HCT116 (cell line): ENCODE data around the gene UPF1. TPM values are rescaled to one million over a fixed set of nuclear protein-coding genes. Genes with fewer than 3 reads are reported as not detected.

Experiments
- ATAC-seq: fragments of 200-7000 bp; cut with Tn5 transposase; 2 replicates; pipeline ENCODE4 v1.9.1; 2020; ENCODE audit warnings: mild to moderate bottlenecking, moderate library complexity
- BruUV-seq: library from RNA; stranded (reverse); fragments of 400-500 nt; replicated peaks from 2 replicates; lab custom pipeline; 2021; lab: Mats Ljungman, UMichigan
- CTCF ChIA-PET: fragments of 300-600 bp; sonication (Branson Sonifier 250); formaldehyde crosslinking; loops from one replicate; lab custom pipeline; 2021; ENCODE audit warnings: antibody characterized with exemption; lab: Charles Lee
- POLR2A ChIA-PET: fragments of 300-600, 350-600 bp; sonication (Branson Sonifier 250); formaldehyde crosslinking; loops from one replicate; lab custom pipeline; 2021; ENCODE audit warnings: antibody characterized with exemption; lab: Charles Lee
- RAD21 ChIA-PET, 2 experiments: fragments of 300-600 bp; sonication (Branson Sonifier 250); formaldehyde crosslinking; loops; one replicate each; lab custom pipeline; 2023; ENCODE audit warnings: low total read pairs in 2 of 2; ENCODE audit not compliant: uncharacterized antibody in 2 of 2, unreplicated experiment in 2 of 2, low non-redundant PET in 1 of 2; lab: Charles Lee
- DNase-seq: peaks from one replicate; pipeline ENCODE4 v3.0.0-alpha.2; 2010; ENCODE audit warnings: low read depth, low spot score
- H2AFZ ChIP-seq: fragments of 200-600 bp; shearing (Covaris generic), sonication (generic); 2 replicates; pipeline ENCODE4 v1.6.1; 2017; ENCODE audit warnings: low read depth, mixed run types, mixed read lengths, antibody characterized with exemption, low read length; ENCODE audit not compliant: poor library complexity, severe bottlenecking
- H3K27ac ChIP-seq: 2 replicates; pipeline ENCODE4 v1.5.1; 2012; ENCODE audit warnings: low read depth, low read length
- H3K27me3 ChIP-seq: fragments of 200-600 bp; sonication (generic); 2 replicates; pipeline ENCODE4 v1.6.1; 2016; ENCODE audit warnings: mixed run types, low read length, mixed read lengths; ENCODE audit not compliant: insufficient read depth
- H3K36me3 ChIP-seq, 2 experiments: fragments of 200-500 bp in 1 of 2; fragments of 200-600 bp in 1 of 2; sonication (Bioruptor generic) in 1 of 2; sonication (generic) in 1 of 2; 2 replicates each; pipeline versions ENCODE4 v1.5.1 to v1.6.1; 2014 to 2016; ENCODE audit warnings: low read length in 2 of 2, inconsistent platforms in 1 of 2, mixed read lengths in 1 of 2, mixed run types in 1 of 2; ENCODE audit not compliant: insufficient read depth in 2 of 2, control insufficient read depth in 1 of 2
- H3K4me1 ChIP-seq, 2 experiments: fragments of 200-600 bp in 1 of 2; sonication (generic) in 1 of 2; 2 replicates each; pipeline versions ENCODE4 v1.5.1 to v1.6.1; 2012 to 2017; ENCODE audit warnings: low read length in 2 of 2, inconsistent platforms in 1 of 2, mild to moderate bottlenecking in 1 of 2, mixed read lengths in 1 of 2, mixed run types in 1 of 2, moderate library complexity in 1 of 2; ENCODE audit not compliant: insufficient read depth in 2 of 2, control insufficient read depth in 1 of 2
- H3K4me2 ChIP-seq: fragments of 200-600 bp; sonication (generic); 2 replicates; pipeline ENCODE4 v1.6.1; 2017; ENCODE audit warnings: mixed run types, low read length, mixed read lengths
- H3K4me3 ChIP-seq, 2 experiments: fragments of 200-600 bp in 1 of 2; sonication (generic) in 1 of 2; replicated peaks in 1 of 2; 2 replicates each; pipeline ENCODE4 v1.5.1; 2011 to 2016; ENCODE audit warnings: low read length in 2 of 2, control low read depth in 1 of 2, low read depth in 1 of 2, mild to moderate bottlenecking in 1 of 2, mixed read lengths in 1 of 2, mixed run types in 1 of 2
- H3K79me2 ChIP-seq: fragments of 200-600 bp; sonication (generic); 2 replicates; pipeline ENCODE4 v1.6.1; 2017; ENCODE audit warnings: mild to moderate bottlenecking, mixed run types, low read length, moderate library complexity, mixed read lengths; ENCODE audit not compliant: insufficient read depth
- H3K9ac ChIP-seq: fragments of 200-600 bp; sonication (generic); 2 replicates; pipeline ENCODE4 v1.6.1; 2016; ENCODE audit warnings: low read length, mixed read lengths
- H3K9me2 ChIP-seq: fragments of 200-600 bp; sonication (generic), shearing (Covaris generic); 2 replicates; pipeline ENCODE4 v1.6.1; 2017; ENCODE audit warnings: mixed run types, mild to moderate bottlenecking, moderate library complexity; ENCODE audit not compliant: insufficient read depth
- H3K9me3 ChIP-seq, 2 experiments: fragments of 200-500 bp in 1 of 2; fragments of 200-600 bp in 1 of 2; sonication (Bioruptor generic) in 1 of 2; sonication (generic) in 1 of 2; 2 replicates each; pipeline ENCODE4 v1.6.1; 2014 to 2017; ENCODE audit warnings: low read length in 2 of 2, mixed read lengths in 2 of 2, inconsistent platforms in 1 of 2, low read depth in 1 of 2, mild to moderate bottlenecking in 1 of 2, mixed run types in 1 of 2, moderate library complexity in 1 of 2; ENCODE audit not compliant: control insufficient read depth in 1 of 2, insufficient read depth in 1 of 2
- H4K20me1 ChIP-seq: fragments of 200-600 bp; sonication (generic), shearing (Covaris generic); 2 replicates; pipeline ENCODE4 v1.6.1; 2017; ENCODE audit warnings: mixed run types, mild to moderate bottlenecking, moderate library complexity; ENCODE audit not compliant: insufficient read depth
- ATF3 ChIP-seq: IDR thresholded peaks from 2 replicates; pipeline ENCODE4 v1.6.1; 2012
- CBX3 ChIP-seq: IDR thresholded peaks from 2 replicates; pipeline ENCODE4 v1.6.1; 2012; ENCODE audit warnings: low read depth
- CEBPB ChIP-seq: IDR thresholded peaks from 2 replicates; pipeline ENCODE4 v1.6.1; 2012; ENCODE audit warnings: low read depth
- CTCF ChIP-seq, 3 experiments: fragments of 200-600 bp in 1 of 3; sonication (generic) in 1 of 3; IDR thresholded peaks in 2 of 3; conservative IDR thresholded peaks in 1 of 3; 2 replicates each; pipeline ENCODE4 v1.5.1; 2012 to 2017; ENCODE audit warnings: low read depth in 2 of 3, low read length in 2 of 3, antibody characterized with exemption in 1 of 3, borderline replicate concordance in 1 of 3, control low read depth in 1 of 3, mild to moderate bottlenecking in 1 of 3, mixed read lengths in 1 of 3, mixed run types in 1 of 3, moderate library complexity in 1 of 3; ENCODE audit not compliant: insufficient read depth in 1 of 3
- ELF1 ChIP-seq: IDR thresholded peaks from 2 replicates; pipeline ENCODE4 v1.6.1; 2012; ENCODE audit warnings: low read depth, borderline replicate concordance
- EZH2 ChIP-seq: fragments of 200-600 bp; sonication (generic); IDR thresholded peaks from 2 replicates; pipeline ENCODE4 v1.6.1; 2017; ENCODE audit warnings: antibody characterized with exemption, mixed run types
- EZH2phosphoT487 ChIP-seq: fragments of 200-600 bp; IDR thresholded peaks from 2 replicates; pipeline ENCODE4 v1.6.1; 2018; ENCODE audit warnings: antibody characterized with exemption, borderline replicate concordance
- FOSL1 ChIP-seq: IDR thresholded peaks from 2 replicates; pipeline ENCODE4 v1.6.1; 2012; ENCODE audit warnings: low read depth
- MAX ChIP-seq: IDR thresholded peaks from 2 replicates; pipeline ENCODE4 v1.6.1; 2012
- POLR2AphosphoS5 ChIP-seq: IDR thresholded peaks from 2 replicates; pipeline ENCODE4 v1.6.1; 2011; ENCODE audit warnings: mild to moderate bottlenecking, low read depth, low read length, moderate library complexity
- RAD21 ChIP-seq: IDR thresholded peaks from 2 replicates; pipeline ENCODE4 v1.6.1; 2012; ENCODE audit warnings: low read depth, mild to moderate bottlenecking
- SIN3A ChIP-seq: IDR thresholded peaks from 2 replicates; pipeline ENCODE4 v1.6.1; 2012; ENCODE audit warnings: low read depth
- SP1 ChIP-seq: IDR thresholded peaks from 2 replicates; pipeline ENCODE4 v1.6.1; 2012; ENCODE audit warnings: low read depth
- TCF7L2 ChIP-seq: IDR thresholded peaks from 2 replicates; pipeline ENCODE4 v1.7.0; 2011; ENCODE audit warnings: borderline replicate concordance, inconsistent platforms; ENCODE audit not compliant: insufficient read depth, insufficient read length; ENCODE audit errors: extremely low read depth
- YY1 ChIP-seq: IDR thresholded peaks from 2 replicates; pipeline ENCODE4 v1.6.1; 2011; ENCODE audit warnings: low read length, low read depth, moderate library complexity, mild to moderate bottlenecking; ENCODE audit not compliant: insufficient replicate concordance; ENCODE audit errors: extremely low read depth
- ZFX ChIP-seq: fragments of 450-650 bp; IDR thresholded peaks from 2 replicates; pipeline ENCODE4 v1.6.1; 2017
- ZNF274 ChIP-seq: fragments of 200-500 bp; sonication (Bioruptor generic); IDR thresholded peaks from 2 replicates; pipeline ENCODE4 v1.6.1; 2014; ENCODE audit warnings: mild to moderate bottlenecking, low read depth, low read length, inconsistent platforms
- intact Hi-C: fragments of 100-400 bp; cut with micrococcal nuclease; formaldehyde crosslinking; loops from 2 replicates; pipeline ENCODE4 v1.10.0; 2022
- total RNA-seq: library from RNA; stranded (reverse); gene quantifications from one replicate; pipeline ENCODE4 v1.2.1, GENCODE V29; 2021; ENCODE audit not compliant: unreplicated experiment
- TF ChIP-seq, protein P1 (sequence below): IDR thresholded peaks from 2 replicates; pipeline ENCODE4 v1.6.1; 2012; ENCODE audit warnings: low read depth
- TF ChIP-seq, protein P2 (sequence below): IDR thresholded peaks from 2 replicates; pipeline ENCODE4 v1.6.1; 2011; ENCODE audit warnings: mild to moderate bottlenecking, low read length, moderate library complexity; ENCODE audit not compliant: insufficient replicate concordance; ENCODE audit errors: extremely low read depth

The UPF1 gene
- total RNA-seq, 1 experiment from 2014 or later: 78.5 TPM

DNA sequence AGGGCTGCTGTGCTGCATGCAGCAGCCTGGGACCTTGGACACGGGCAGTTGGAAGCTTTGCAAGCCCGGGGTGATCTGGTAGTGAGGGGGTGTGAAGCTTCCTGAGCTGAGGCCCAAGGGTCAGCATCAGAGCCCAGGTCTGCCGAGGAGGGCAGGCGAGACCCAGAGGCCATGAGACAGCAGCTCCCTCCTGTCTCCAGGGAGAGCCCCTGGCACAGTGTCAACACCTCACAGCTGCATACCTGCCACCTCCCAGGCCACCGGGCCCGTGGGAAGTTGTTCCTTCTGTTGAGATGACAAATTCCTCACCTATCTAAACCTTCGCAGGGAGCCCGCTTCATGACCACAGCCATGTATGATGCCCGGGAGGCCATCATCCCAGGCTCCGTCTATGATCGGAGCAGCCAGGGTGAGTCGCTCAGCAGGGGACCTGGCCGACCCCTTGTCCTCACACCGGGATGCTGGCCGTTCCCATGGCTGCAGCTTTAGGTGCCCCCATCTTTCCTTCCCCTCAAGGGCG is 32.1 kb downstream of the UPF1 start:
- H3K27me3 ChIP-seq: no peaks in the 10 kb centered on the region
- H2AFZ ChIP-seq: no peak overlapping the region
- ChIA-PET POLR2A (no interaction called here), RAD21 (no interaction called here), CTCF (no interaction called here)
- no peaks in the 10 kb centered on the region for H3K9me2 ChIP-seq
- ATAC-seq: no peak
- no peak overlapping the region for H3K9ac ChIP-seq
- H4K20me1 ChIP-seq: no peaks in the 10 kb centered on the region
- intact Hi-C loops: no loop called here
- H3K9me3 ChIP-seq: no peaks in the 10 kb centered on the region
- no peak overlapping the region for H3K4me2 ChIP-seq
- peaks cover 47 to 78% of the 10 kb centered on the region in 2 experiments for H3K36me3 ChIP-seq
- no TSS peak for BruUV-seq
- no peak overlapping the region for H3K27ac ChIP-seq
- peaks cover 0 to 2% of the 10 kb centered on the region in 2 experiments; a peak in 1 of 4 replicates for H3K4me1 ChIP-seq
- no peak for DNase-seq
- TF ChIP-seq MAX: no peak
- TF ChIP-seq TCF7L2: no peak
- TF ChIP-seq SP1: no peak
- TF ChIP-seq CTCF (IDR thresholded peaks at IDR 0.05 in 2 of 3, conservative IDR thresholded peaks at IDR 0.05 in 1 of 3; ENCODE audit: borderline replicate concordance in 1 of 3, insufficient read depth in 1 of 3, low read depth in 2 of 3, low read length in 2 of 3): no peak
- TF ChIP-seq, protein P1, sequence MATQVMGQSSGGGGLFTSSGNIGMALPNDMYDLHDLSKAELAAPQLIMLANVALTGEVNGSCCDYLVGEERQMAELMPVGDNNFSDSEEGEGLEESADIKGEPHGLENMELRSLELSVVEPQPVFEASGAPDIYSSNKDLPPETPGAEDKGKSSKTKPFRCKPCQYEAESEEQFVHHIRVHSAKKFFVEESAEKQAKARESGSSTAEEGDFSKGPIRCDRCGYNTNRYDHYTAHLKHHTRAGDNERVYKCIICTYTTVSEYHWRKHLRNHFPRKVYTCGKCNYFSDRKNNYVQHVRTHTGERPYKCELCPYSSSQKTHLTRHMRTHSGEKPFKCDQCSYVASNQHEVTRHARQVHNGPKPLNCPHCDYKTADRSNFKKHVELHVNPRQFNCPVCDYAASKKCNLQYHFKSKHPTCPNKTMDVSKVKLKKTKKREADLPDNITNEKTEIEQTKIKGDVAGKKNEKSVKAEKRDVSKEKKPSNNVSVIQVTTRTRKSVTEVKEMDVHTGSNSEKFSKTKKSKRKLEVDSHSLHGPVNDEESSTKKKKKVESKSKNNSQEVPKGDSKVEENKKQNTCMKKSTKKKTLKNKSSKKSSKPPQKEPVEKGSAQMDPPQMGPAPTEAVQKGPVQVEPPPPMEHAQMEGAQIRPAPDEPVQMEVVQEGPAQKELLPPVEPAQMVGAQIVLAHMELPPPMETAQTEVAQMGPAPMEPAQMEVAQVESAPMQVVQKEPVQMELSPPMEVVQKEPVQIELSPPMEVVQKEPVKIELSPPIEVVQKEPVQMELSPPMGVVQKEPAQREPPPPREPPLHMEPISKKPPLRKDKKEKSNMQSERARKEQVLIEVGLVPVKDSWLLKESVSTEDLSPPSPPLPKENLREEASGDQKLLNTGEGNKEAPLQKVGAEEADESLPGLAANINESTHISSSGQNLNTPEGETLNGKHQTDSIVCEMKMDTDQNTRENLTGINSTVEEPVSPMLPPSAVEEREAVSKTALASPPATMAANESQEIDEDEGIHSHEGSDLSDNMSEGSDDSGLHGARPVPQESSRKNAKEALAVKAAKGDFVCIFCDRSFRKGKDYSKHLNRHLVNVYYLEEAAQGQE: no peak
- TF ChIP-seq POLR2AphosphoS5: no peak
- no peak for TF ChIP-seq CEBPB
- TF ChIP-seq ZFX: no peak
- TF ChIP-seq ZNF274: no peak
- no peak for TF ChIP-seq EZH2phosphoT487
- TF ChIP-seq SIN3A: no peak
- TF ChIP-seq ELF1: no peak
- TF ChIP-seq YY1: no peak
- TF ChIP-seq, protein P2, sequence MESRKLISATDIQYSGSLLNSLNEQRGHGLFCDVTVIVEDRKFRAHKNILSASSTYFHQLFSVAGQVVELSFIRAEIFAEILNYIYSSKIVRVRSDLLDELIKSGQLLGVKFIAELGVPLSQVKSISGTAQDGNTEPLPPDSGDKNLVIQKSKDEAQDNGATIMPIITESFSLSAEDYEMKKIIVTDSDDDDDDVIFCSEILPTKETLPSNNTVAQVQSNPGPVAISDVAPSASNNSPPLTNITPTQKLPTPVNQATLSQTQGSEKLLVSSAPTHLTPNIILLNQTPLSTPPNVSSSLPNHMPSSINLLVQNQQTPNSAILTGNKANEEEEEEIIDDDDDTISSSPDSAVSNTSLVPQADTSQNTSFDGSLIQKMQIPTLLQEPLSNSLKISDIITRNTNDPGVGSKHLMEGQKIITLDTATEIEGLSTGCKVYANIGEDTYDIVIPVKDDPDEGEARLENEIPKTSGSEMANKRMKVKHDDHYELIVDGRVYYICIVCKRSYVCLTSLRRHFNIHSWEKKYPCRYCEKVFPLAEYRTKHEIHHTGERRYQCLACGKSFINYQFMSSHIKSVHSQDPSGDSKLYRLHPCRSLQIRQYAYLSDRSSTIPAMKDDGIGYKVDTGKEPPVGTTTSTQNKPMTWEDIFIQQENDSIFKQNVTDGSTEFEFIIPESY: no peak
- no peak for TF ChIP-seq FOSL1
- no peak for TF ChIP-seq RAD21
- no peak for TF ChIP-seq EZH2
- TF ChIP-seq CBX3: no peak
- TF ChIP-seq ATF3: no peak
- TF ChIP-seq, all 23 proteins: peak for 0
- peaks cover 15% of the 10 kb centered on the region; the same call in 1 of the 2 replicates for H3K79me2 ChIP-seq
- no peak overlapping the region for H3K4me3 ChIP-seq
